Measurements from ENCODE around the gene ASXL1. TPM values are rescaled to one million over a fixed set of nuclear protein-coding genes. Genes with fewer than 3 reads are reported as not detected.

The ASXL1 gene
- total RNA-seq, 1 donor from 2014 or later = 79.1 TPM

- Histone ChIP-seq H3K4me1 (peaks cover 3% of the 10 kb centered on the region), H3K27ac (no peak overlapping the region), H3K9me3 (no peaks in the 10 kb centered on the region), H3K27me3 (no peaks in the 10 kb centered on the region), H3K36me3 (peaks cover 2% of the 10 kb centered on the region), H3K4me3 (no peak overlapping the region)
- intact Hi-C loops (cut with DNase I) = no loop called here
- DNase-seq (no peak), ATAC-seq (no peak)
- TF ChIP-seq CTCF (IDR thresholded peaks at IDR 0.05) = no peak
These were observed 54.0 kb downstream of the ASXL1 start for GRCh38 chr20:32411955-32412706.

GRCh38 chr20:32415494-32415893 is 57.4 kb downstream of the ASXL1 start:
- Histone ChIP-seq H3K4me1 (peaks cover 3% of the 10 kb centered on the region), H3K9me3 (no peaks in the 10 kb centered on the region), H3K36me3 (no peaks in the 10 kb centered on the region), H3K27ac (no peak overlapping the region), H3K4me3 (no peak overlapping the region), H3K27me3 (no peaks in the 10 kb centered on the region)
- ATAC-seq = no peak
- TF ChIP-seq CTCF (IDR thresholded peaks at IDR 0.05) = no peak
- intact Hi-C loops (cut with DNase I) = no loop called here
- DNase-seq = no peak

- no peak for DNase-seq
- intact Hi-C loops (cut with DNase I) = no loop called here
These were observed 58.1 kb downstream of the ASXL1 start for GRCh38 chr20:32416206-32416605.

GRCh38 chr20:32418376-32418775 is 60.2 kb downstream of the ASXL1 start:
- H3K4me1 ChIP-seq = peaks cover 3% of the 10 kb centered on the region
- no peak for ATAC-seq

More at GRCh38 chr20:32416206-32416605, 58.1 kb downstream of the ASXL1 start:
- Histone ChIP-seq H3K4me3 (no peak overlapping the region), H3K4me1 (peaks cover 3% of the 10 kb centered on the region), H3K27ac (no peak overlapping the region), H3K27me3 (no peaks in the 10 kb centered on the region), H3K36me3 (no peaks in the 10 kb centered on the region), H3K9me3 (no peaks in the 10 kb centered on the region)
- no peak for TF ChIP-seq CTCF (IDR thresholded peaks at IDR 0.05)
- no peak for ATAC-seq

GRCh38 chr20:32421290-32421689 is 63.2 kb downstream of the ASXL1 start:
- Histone ChIP-seq H3K4me1 (no peaks in the 10 kb centered on the region), H3K36me3 (no peaks in the 10 kb centered on the region), H3K9me3 (no peaks in the 10 kb centered on the region), H3K27ac (no peak overlapping the region), H3K27me3 (no peaks in the 10 kb centered on the region), H3K4me3 (no peak overlapping the region)
- DNase-seq (no peak), ATAC-seq (no peak)
- TF ChIP-seq CTCF (IDR thresholded peaks at IDR 0.05) = no peak
- intact Hi-C loops (cut with DNase I) = no loop called here

More at GRCh38 chr20:32418376-32418775, 60.2 kb downstream of the ASXL1 start:
- no peak for DNase-seq
- Histone ChIP-seq H3K27me3 (no peaks in the 10 kb centered on the region), H3K36me3 (no peaks in the 10 kb centered on the region), H3K4me3 (no peak overlapping the region), H3K27ac (no peak overlapping the region), H3K9me3 (no peaks in the 10 kb centered on the region)
- intact Hi-C loops (cut with DNase I) = no loop called here
- no peak for TF ChIP-seq CTCF (IDR thresholded peaks at IDR 0.05)

Data from upper lobe of right lung (tissue), 1 donor.